Bronchial epithelial cell (primary cell): ENCODE measurements around the gene RAB8A. TPM values are rescaled to one million over a fixed set of nuclear protein-coding genes. Genes with fewer than 3 reads are reported as not detected.
"Not testable (repeated sequence)": the region's sequence is repeated elsewhere in the genome, so short reads cannot be mapped to it uniquely, and the experiment has no call there.

ENCODE experiments used
- DNase-seq: peaks from one replicate; pipeline ENCODE4 v3.0.0-alpha.2; 2010; ENCODE audit warnings: low read depth
- FAIRE-seq: peaks from 2 replicates; lab custom pipeline; 2011; peaks lifted over from hg19 to GRCh38; lab: Jason Lieb, UNC
- H3K27me3 ChIP-seq: 2 replicates; pipeline ENCODE4 v1.5.1; 2011; ENCODE audit warnings: low read length; ENCODE audit not compliant: control insufficient read depth, insufficient read depth
- H3K36me3 ChIP-seq: 2 replicates; pipeline ENCODE4 v1.5.1; 2011; ENCODE audit warnings: low read length; ENCODE audit not compliant: control insufficient read depth, insufficient read depth
- H3K4me3 ChIP-seq: 2 replicates; pipeline ENCODE4 v1.5.1; 2011; ENCODE audit warnings: mild to moderate bottlenecking, low read depth, low read length, control low read depth
- total RNA-seq: library from RNA; depleted of rRNA; stranded (reverse); fragments of >200 nt; gene quantifications from 2 replicates; pipeline ENCODE4 v1.2.1, GENCODE V29; 2014
- TF ChIP-seq, protein P1 (sequence below): IDR thresholded peaks from 2 replicates; pipeline ENCODE4 v1.5.1; 2011; ENCODE audit warnings: mild to moderate bottlenecking, moderate library complexity, low read length, control low read depth, inconsistent platforms; ENCODE audit not compliant: insufficient read depth, severe bottlenecking

RAB8A gene
- total RNA-seq, 1 donor from 2014 or later, result 76.6 TPM

DNA sequence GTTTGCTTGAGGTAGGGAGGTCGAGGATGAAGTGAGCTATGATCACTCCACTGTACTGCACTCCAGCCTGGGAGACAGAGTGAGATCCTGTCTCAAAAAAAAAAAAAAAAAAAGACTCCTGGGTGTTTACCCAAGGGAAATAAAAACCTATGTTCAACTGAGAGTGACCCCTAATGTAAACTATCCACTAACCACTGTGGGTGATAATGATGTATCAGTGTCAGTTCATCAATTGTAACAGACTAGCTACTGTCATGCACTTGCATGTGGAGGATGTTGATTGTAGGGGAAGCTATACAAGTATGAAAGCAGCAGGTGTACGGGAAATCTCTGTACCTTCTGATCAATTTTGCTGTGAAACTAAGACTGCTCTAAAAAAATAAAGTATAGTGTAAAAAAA lies 64.3 kb downstream of the RAB8A start:
- FAIRE-seq (no peak), DNase-seq (no peak)
- TF ChIP-seq, protein P1, sequence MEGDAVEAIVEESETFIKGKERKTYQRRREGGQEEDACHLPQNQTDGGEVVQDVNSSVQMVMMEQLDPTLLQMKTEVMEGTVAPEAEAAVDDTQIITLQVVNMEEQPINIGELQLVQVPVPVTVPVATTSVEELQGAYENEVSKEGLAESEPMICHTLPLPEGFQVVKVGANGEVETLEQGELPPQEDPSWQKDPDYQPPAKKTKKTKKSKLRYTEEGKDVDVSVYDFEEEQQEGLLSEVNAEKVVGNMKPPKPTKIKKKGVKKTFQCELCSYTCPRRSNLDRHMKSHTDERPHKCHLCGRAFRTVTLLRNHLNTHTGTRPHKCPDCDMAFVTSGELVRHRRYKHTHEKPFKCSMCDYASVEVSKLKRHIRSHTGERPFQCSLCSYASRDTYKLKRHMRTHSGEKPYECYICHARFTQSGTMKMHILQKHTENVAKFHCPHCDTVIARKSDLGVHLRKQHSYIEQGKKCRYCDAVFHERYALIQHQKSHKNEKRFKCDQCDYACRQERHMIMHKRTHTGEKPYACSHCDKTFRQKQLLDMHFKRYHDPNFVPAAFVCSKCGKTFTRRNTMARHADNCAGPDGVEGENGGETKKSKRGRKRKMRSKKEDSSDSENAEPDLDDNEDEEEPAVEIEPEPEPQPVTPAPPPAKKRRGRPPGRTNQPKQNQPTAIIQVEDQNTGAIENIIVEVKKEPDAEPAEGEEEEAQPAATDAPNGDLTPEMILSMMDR, result no peak
- no peaks in the 10 kb centered on the region for H3K36me3 ChIP-seq
- H3K4me3 ChIP-seq, result no peak overlapping the region
- H3K27me3 ChIP-seq, result no peaks in the 10 kb centered on the region

DNA sequence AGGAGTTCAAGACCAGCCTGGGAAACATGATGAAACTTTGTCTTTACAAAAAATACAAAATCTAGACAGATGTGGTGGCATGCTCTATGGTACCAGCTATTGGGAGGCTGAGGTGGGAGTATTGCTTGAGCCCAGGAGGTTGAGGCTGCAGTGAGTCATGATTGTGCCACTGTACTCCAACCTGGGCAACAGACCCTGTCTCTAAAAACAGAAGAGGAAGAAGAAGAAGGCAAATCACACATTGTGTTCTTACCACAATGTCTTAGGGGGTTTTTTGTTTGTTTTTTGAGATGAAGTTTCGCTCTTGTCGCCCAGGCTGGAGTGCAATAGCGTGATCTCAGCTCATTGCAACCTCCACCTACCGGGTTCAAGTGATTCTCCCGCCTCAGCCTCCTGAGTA lies 67.2 kb downstream of the RAB8A start:
- not testable (repeated sequence) for FAIRE-seq, DNase-seq, H3K27me3 ChIP-seq, H3K4me3 ChIP-seq, H3K36me3 ChIP-seq

DNA sequence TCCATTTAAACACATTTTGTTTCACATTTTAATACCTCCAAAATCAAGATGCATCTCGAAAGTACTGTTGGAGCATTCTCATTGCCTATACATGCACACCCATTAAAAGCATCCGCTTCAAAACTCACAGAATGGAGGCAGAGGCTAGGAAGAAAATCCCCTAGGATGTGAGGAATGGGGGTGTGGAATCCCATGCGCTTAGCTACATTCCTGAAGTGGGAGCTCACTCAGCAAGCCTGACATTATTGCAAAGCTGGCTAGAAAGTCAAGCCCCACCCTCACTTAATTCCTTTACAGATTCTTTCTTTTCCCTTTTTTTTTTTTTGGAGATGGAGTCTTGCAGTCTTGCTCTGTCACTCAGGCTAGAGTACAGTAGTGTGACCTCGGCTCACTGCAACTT lies 68.9 kb downstream of the RAB8A start:
- Histone ChIP-seq H3K4me3 (no peak overlapping the region), H3K36me3 (no peaks in the 10 kb centered on the region), H3K27me3 (no peaks in the 10 kb centered on the region)
- DNase-seq, result peak; percentile 63
- no peak for FAIRE-seq
- TF ChIP-seq, protein P1, result no peak

Other genes with a start within 250 kb of the RAB8A start
- gene CYP4F2, start 213.8 kb upstream of the RAB8A start, total RNA-seq, result under 0.01 TPM in 1 of 2 replicates, not detected in the other
- gene CYP4F11, start 177.4 kb upstream of the RAB8A start, total RNA-seq, result 0.79 and 2.7 TPM in 2 replicates
- not detected in 2 replicates for gene OR10H4, start 162.9 kb upstream of the RAB8A start, total RNA-seq
- 235 and 395 TPM in 2 replicates for gene TPM4, start 35.4 kb upstream of the RAB8A start, total RNA-seq
- 0.26 and 0.38 TPM in 2 replicates for gene HSH2D, start 31.8 kb downstream of the RAB8A start, total RNA-seq
- not detected in 2 replicates for gene CIB3, start 61.6 kb downstream of the RAB8A start, total RNA-seq
- gene FAM32A, start 73.5 kb downstream of the RAB8A start, total RNA-seq, result 80.9 and 82.9 TPM in 2 replicates
- 20.5 and 23.4 TPM in 2 replicates for gene AP1M1, start 86.0 kb downstream of the RAB8A start, total RNA-seq
- under 0.01 and 0.64 TPM in 2 replicates for gene KLF2, start 212.9 kb downstream of the RAB8A start, total RNA-seq